Tibial nerve (tissue), 3 donors: ENCODE data around the gene HIP1.
"Not testable (repeated sequence)": the region's sequence is repeated elsewhere in the genome, so short reads cannot be mapped to it uniquely, and the experiment has no call there.

ENCODE experiments used
- CTCF ChIP-seq, 5 experiments: fragments of 200-600 bp in 3 of 5; fragments of 450-650 bp in 2 of 5; sonication (generic) in 3 of 5; IDR thresholded peaks; one replicate each; pipeline ENCODE4 v1.5.1; 2016 to 2019; ENCODE audit warnings: antibody characterized with exemption in 5 of 5, mild to moderate bottlenecking in 3 of 5, moderate library complexity in 2 of 5
- POLR2A ChIP-seq, 2 donors: fragments of 450-650 bp; IDR thresholded peaks; one replicate each; pipeline ENCODE4 v1.6.1; 2017; ENCODE audit warnings: antibody characterized with exemption in 2 of 2, mild to moderate bottlenecking in 2 of 2, moderate library complexity in 2 of 2

DNA sequence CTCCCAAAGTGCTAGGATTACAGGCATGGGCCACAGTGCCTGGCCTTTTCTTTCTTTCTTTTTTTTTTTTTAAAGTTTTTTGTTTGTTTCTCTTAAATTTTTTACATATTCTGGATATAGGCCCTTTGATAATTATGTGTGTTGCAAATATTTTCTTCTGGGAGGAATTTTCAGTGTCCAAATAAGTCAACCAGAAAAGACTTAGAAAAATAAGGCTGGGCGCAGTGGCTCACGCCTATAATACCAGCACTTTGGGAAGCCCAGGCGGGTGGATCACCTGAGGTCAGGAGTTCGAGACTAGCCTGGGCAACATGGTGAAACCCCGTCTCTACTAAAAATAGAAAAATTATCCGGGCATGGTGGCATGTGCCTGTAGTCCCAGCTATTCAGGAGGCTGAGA lies 11.4 kb downstream of the HIP1 start:
- TF ChIP-seq CTCF, POLR2A (IDR thresholded peaks at IDR 0.05): not testable (repeated sequence)
